ENCODE measurements around the gene ST3GAL4.

Gene ST3GAL4

GRCh38 chr11:126430581-126431335, 75.3 kb downstream of the ST3GAL4 start:
- DNase-seq: no peak

DNA sequence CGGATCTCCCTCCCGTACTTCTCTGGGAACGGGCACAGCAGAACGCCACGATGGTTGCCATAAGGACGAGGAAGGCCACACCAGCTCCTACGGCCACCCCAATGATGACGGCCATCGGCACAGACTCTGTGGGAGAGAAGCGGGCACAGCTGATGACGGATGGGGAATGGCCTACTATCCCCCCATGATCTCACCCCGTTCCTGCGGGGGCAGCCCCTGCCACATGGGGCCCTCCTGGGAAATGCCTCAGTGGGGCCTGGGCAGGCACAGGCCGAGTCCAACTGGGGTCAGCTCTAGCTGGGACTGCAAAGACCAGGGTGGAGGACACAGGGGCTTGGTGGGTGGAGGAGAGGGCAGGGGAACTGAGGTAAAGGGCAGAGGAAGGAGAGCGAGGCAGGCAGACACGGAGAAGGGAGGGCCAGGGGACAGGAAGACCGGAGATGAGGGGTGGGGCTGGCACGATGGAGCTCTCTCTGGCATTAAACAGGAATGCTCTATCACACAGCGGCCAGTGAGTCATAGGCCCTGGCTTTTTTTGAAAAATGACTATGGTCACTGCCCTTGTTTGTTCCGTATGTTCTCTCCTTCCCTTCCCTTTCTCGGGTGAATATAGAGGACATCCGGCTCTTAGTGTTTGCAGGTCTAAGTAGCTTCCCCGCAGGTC, 76.0 kb downstream of the ST3GAL4 start:
- DNase-seq: no peak

GRCh38 chr11:126432065-126432461, 76.6 kb downstream of the ST3GAL4 start:
- no peak for DNase-seq

DNA sequence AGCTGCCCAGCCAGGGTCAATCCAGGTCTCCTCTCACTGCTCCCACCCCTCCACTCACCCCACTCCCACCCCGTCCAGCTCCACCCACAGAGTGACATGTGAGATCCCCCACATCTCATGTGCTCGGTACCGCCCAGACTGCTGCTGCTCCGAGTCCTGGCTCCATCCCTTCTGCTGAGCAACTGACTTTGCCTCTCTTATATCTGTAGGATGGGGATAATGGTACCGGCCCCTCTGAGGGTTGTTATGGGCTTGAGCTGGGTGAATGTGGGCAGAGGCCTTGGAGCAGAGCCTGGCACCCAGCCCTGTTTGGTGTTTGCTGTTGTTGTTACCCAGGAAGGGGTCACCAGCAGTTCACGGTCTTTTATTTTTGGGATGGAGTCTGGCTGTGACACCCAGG, 77.0 kb downstream of the ST3GAL4 start:
- DNase-seq: no peak

- no peak for DNase-seq
Observed at GRCh38 chr11:126433244-126433846, 77.9 kb downstream of the ST3GAL4 start.

DNA sequence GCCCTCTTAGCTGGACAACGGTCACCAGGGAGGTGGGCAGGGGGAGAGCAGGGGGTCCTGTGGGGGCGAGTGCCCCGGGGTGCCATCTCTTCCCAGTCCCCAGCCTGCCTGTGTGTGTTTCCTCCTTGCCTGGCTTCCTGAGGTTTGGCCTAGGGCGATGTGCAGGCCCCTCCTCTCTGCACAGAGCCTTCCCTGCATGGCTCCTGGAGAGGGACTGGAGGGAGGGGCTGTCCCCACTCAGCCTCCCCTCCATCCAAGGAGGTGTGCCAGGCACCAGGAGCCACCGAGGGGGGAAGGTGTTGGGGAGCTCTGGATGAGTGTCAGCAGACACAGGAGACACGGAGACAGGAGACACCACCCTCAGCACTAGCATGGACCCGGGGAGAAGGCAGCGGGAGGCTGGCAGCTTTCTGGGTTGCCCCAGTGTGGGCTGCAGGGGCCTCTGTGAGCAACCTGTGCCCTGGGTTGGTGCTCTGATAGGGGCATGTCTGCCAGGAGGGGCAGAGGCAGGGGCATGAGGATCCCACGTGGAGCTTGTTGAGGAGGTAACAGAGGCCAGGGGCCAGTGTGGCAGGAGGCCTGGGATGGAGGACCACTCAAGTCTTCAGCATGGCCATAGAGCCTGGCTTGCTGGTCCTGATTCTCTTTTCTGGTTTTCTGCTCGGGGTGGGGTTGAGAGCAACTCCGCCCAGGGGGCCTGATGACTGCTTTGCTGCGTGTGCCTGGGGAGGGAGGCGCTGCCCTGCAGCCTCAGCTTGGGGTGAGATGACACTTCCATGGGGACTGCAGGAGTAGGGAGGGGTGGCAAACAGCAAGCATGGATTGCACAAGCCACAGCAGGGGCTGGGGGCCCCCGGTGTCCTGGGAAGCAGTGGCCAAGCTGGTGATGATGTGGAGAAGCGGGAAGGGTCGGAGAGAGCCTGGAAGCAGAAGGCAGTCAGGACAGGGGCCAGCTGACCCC, 78.8 kb downstream of the ST3GAL4 start:
- no peak for DNase-seq

- no peak for DNase-seq
Observed at GRCh38 chr11:126434950-126435335, 79.5 kb downstream of the ST3GAL4 start.

DNA sequence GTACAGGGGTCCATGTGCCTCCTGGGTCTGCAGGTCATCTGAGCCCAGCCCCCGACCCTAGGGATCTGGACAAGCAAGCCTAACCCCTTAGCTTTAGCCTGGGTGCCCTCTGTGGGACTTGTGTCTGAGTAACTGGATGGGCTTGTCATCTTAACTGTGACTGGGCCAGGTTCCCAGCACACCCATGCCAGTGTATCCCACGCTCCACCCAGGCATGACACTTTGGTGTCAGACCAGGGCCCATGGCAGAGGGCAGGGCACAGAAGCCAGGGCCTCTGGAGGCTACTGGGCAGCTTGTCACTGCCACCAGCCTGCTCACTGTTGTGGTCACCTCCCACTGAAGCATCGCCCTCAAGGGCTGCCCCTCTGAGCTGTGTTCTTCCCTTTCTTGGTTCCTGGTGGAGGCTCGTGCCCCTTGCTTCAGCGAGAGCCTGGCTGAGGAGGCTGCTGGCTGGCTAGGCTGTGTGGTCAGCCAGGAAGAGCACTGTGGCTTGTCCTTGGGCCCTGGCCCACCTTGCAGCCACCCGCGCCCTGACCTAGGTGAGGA, 80.8 kb downstream of the ST3GAL4 start:
- DNase-seq: no peak

GRCh38 chr11:126437731-126438130, 82.2 kb downstream of the ST3GAL4 start:
- no peak for DNase-seq

DNA sequence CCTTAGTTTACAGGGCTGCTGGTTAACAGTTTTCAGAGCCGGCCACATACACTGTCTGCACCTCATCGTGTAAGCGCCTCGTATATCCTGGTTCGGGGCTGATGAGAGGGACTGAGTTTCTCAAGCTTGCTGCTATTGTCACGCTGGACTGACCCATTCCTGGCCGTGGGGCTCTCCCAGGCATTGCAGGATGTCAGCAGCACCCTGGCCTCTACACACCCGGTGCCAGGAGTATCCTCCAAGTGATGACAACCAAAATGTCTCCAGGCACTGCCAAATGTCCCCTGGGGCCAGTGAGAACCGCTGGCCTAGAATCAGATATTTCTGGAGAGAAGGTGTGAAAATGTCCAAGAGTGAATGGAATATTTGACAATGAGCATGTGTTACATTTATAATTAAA, 82.8 kb downstream of the ST3GAL4 start:
- DNase-seq: no peak

DNA sequence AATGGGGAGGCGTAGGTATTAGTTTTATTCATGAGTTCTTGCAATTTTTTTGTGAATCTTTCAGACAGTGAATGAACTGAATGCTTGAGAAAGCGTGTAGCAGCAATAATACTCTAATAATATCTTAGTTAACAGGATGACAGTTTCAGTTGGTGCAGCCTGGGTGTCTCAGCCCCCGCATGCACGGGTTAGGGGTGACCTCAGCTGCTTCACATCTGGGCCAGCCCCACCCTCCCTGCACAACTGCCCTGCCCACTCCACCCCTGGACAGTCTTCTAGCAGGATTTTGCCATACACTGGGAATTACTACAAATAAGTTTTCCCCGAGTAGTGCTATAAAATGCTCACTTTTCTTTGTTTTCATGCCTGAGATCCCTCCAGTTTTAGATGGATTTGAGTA, 83.2 kb downstream of the ST3GAL4 start:
- no peak for DNase-seq

GRCh38 chr11:126440276-126440675, 84.8 kb downstream of the ST3GAL4 start:
- no peak for DNase-seq

- peak; percentile 81 to 91 (median 83) for DNase-seq
Observed at GRCh38 chr11:126440792-126441514, 85.5 kb downstream of the ST3GAL4 start.

- DNase-seq: peak; percentile 45 to 96 (median 86)
Observed at GRCh38 chr11:126443120-126443519, 87.6 kb downstream of the ST3GAL4 start.

DNA sequence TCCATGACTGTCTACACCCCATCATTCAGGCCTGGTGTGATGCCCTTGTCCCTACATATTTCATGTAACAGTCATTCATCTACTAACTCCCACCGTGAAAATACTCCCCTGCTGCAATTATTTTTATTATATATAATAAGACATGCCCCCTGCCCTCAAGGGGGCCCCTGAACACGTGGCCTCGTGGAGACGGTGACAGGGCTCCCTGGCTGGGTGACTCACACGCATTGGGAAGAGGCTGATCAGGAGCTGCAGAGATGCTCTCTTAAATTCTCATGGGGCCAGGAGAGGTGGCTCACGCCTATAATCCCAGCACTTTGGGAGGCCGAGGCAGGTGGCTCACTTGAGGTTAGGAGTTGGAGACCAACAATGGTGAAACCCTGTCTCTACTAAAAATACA, 88.6 kb downstream of the ST3GAL4 start:
- DNase-seq: peak in 1 of 3 experiments; percentile 43

DNA sequence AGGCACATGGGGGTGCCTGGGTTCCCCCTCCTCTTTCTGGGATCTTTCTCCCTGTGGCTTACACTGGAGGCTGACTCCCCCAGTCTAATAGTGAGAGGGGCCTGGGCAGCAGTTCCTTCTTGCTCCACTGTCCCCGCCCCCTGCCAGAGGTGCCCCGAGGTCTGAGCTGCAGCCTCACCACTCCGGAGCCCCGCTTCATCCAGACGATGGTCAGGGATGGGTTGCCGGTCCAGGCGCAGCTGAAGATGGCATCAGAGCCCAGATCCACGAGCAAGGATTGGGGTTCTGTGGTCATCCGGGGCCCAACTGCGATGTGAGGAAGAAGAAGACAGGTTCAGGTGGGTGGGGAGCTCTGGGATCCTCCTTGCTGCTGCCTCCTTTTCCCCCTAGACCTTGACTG, 91.1 kb downstream of the ST3GAL4 start:
- no peak for DNase-seq

DNA sequence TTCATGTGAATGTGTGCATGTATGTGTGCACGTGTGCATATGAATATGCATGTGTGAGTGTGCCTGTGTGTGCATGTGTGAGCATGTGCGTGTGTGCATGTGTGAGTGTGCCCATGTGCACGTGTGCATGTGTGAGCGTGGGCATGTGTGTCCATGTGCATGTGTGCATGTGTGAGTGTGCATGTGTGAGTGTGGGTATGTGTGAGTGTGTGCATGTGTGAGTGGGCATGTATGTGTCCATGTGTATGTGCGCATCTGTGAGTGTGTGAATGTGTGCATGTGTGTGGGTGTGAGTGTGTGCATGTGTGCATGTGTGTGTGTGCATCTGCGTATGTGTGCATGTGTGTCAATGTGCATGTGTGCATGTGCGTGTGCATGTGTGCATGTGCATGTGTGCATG, 94.7 kb downstream of the ST3GAL4 start:
- no peak for DNase-seq

- no peak for DNase-seq
Observed at GRCh38 chr11:126450806-126451205, 95.3 kb downstream of the ST3GAL4 start.

DNA sequence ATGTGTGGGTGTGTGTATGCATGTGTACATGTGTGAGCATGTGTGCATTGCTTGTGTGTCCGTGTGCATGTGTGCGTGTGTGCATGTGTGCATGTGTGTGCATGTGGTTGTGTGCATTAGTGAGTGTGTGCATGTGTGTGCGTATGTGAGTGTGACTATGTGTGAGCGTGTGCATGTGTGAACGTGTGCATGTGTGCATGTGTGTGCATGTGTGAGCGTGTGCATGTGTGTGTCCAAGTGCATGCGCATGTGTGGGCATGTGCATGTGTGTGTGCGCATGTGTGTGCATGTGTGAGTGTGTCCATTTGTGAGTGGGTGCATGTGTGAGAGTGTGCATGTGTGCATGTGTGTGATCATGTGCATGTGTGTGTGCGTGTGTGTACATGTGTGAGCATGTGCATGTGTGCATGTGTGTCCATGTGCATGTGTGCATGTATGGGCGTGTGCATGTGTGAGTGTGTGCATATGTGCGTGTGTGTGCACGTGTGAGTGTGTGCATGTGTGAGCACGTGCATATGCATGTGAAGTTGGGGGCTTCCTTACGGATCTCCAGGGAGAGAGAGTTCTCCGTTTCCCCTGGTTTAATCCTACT, 95.8 kb downstream of the ST3GAL4 start:
- no peak for DNase-seq

DNA sequence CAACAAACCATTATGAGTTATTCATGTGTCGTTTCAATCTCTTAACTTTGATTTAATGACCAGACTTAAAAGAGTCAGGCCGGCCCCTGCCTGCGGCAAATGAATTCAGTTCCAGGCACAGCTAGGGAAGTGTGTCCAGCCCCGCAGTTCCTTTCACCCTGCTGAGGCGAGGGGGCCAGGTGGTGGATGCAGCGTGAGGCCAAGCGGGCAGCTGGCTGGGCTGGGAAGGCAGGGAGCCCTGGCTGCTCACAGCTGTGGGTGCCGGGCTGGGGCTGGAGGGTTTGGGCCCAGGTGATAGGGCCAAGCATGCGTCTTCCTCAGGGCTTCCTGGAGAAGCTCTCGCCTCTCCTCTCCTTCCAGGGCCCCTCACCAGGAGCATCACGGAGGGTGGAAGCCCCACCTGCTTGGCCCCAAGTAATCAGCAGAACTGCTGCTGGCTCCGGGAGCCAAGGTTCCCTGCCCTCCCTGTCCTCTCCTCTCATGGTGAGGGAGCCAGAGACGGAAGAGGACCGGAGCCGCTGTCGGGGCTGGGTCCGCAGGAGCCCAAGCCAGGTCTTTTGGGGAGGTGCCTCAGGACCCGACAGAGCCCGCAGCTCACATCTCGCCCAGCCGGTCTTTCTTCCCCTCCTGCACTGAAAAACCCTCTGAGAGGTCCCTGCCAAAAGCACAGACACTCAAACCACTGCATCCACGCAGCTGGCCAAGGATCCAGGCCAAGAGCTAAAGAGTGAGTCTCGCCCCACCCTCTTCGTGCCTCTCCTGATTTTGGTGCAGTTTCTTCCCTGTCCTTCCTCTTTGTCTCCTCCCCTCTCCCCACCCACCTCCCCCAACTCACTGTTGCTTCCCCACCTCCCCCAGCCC, 97.0 kb downstream of the ST3GAL4 start:
- DNase-seq: peak in 2 of 3 experiments; percentile 73 to 91

- DNase-seq: no peak
Observed at GRCh38 chr11:126456089-126456488, 100.6 kb downstream of the ST3GAL4 start.
